ENCODE data around the gene MYH7B.

DNA sequence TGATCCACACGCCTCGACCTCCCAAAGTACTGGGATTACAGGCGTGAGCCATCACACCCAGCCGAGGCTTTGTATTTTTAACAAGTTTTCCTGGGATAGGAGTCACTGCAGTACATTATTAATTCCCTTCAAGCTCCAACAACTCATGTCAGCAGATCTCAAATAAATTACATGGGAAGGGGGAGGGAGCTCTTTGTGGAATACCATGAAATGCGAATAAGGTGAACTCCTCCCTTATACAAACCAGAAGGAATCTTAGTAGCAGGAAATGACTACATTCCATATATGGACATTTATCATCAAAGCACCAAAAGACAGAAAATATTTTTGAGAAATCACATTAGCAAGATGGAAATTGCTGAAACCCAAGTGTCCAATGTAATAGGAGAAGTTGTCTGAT lies 3.0 kb upstream of the MYH7B start:
- TF ChIP-seq, protein P1, sequence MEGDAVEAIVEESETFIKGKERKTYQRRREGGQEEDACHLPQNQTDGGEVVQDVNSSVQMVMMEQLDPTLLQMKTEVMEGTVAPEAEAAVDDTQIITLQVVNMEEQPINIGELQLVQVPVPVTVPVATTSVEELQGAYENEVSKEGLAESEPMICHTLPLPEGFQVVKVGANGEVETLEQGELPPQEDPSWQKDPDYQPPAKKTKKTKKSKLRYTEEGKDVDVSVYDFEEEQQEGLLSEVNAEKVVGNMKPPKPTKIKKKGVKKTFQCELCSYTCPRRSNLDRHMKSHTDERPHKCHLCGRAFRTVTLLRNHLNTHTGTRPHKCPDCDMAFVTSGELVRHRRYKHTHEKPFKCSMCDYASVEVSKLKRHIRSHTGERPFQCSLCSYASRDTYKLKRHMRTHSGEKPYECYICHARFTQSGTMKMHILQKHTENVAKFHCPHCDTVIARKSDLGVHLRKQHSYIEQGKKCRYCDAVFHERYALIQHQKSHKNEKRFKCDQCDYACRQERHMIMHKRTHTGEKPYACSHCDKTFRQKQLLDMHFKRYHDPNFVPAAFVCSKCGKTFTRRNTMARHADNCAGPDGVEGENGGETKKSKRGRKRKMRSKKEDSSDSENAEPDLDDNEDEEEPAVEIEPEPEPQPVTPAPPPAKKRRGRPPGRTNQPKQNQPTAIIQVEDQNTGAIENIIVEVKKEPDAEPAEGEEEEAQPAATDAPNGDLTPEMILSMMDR (conservative IDR thresholded peaks at IDR 0.05 in 1 of 2, IDR thresholded peaks at IDR 0.05 in 1 of 2; ENCODE audit: extremely low read depth in 1 of 2, insufficient read depth in 1 of 2, low read depth in 1 of 2, low read length in 2 of 2) = no peak
- no peak for TF ChIP-seq EZH2 (IDR thresholded peaks at IDR 0.05; ENCODE audit: borderline replicate concordance, low read length)

Measured in mammary epithelial cell (primary cell).